Sigmoid colon (tissue), 3 donors: ENCODE measurements around the gene DAPK2.

Experiments
- CTCF ChIP-seq, 4 experiments: fragments of 450-650 bp in 3 of 4; fragments of 200-600 bp in 1 of 4; IDR thresholded peaks; one replicate each; pipeline ENCODE4 v1.5.1; 2016 to 2019; ENCODE audit warnings: antibody characterized with exemption in 4 of 4, mild to moderate bottlenecking in 3 of 4, moderate library complexity in 2 of 4
- POLR2A ChIP-seq, 2 donors: fragments of 450-650 bp; IDR thresholded peaks; one replicate each; pipeline ENCODE4 v1.6.1; 2016; ENCODE audit warnings: antibody characterized with exemption in 2 of 2, mild to moderate bottlenecking in 2 of 2, moderate library complexity in 2 of 2

GRCh38 chr15:63864186-63864585 lies 182.1 kb downstream of the DAPK2 start:
- TF ChIP-seq CTCF (IDR thresholded peaks at IDR 0.05) (no peak), POLR2A (IDR thresholded peaks at IDR 0.05) (no peak)
